ENCODE measurements around the gene CCDC12.

DNA sequence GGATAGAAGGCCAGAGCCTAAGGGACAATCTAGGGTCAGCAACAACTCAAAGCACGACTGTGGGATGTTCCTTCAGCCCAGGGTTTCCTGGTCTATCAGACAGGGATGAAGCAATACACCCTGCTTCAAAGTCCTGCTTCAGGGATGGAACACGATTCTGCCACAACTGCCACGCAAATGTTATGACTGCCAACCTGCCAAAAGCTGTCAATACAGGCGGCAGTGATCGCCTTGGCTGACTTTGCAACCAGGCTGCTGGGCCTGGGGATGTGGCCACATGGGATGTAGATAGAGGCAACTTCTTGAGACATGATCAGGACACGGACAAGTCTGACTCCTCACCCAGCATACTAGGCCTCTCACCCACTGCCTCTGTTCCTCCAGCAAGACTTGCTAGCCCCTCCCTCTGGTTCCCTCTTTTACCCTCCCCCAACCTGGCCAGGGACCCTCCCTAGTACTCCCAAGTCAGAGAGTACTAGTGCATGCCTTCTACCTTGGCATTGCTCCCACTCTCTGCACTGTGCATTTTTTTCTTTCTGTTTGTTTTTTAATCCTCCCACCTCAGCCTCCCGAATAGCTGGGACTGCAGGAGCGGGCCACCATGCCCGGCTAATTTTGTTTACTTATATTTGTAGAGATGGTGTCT is 7.6 kb downstream of the CCDC12 start:
- TF ChIP-seq CTCF (IDR thresholded peaks at IDR 0.05) (no peak), TAF1 (IDR thresholded peaks at IDR 0.05; ENCODE audit: borderline replicate concordance, low read depth, low read length) (no peak), EP300 (IDR thresholded peaks at IDR 0.05; ENCODE audit: borderline replicate concordance in 1 of 2, low read depth in 1 of 2, low read length in 1 of 2) (no peak), ZBTB33 (IDR thresholded peaks at IDR 0.05; ENCODE audit: borderline replicate concordance, low read depth) (no peak)

Measured in SK-N-SH (cell line).